Gastroesophageal sphincter (tissue), 3 donors: ENCODE data around the gene SDC1.

Source experiments
- CTCF ChIP-seq, 4 experiments: fragments of 200-600 bp in 2 of 4; fragments of 450-650 bp in 2 of 4; sonication (generic) in 1 of 4; IDR thresholded peaks; one replicate each; pipeline ENCODE4 v1.5.1; 2017 to 2019; ENCODE audit warnings: antibody characterized with exemption in 4 of 4, mild to moderate bottlenecking in 2 of 4, moderate library complexity in 2 of 4
- EP300 ChIP-seq: sonication (generic); formaldehyde crosslinking; IDR thresholded peaks from one replicate; pipeline ENCODE4 v1.6.1; 2017; ENCODE audit warnings: antibody characterized with exemption, mild to moderate bottlenecking
- POLR2A ChIP-seq, 2 donors: fragments of 450-650 bp; IDR thresholded peaks; one replicate each; pipeline ENCODE4 v1.6.1; 2017; ENCODE audit warnings: antibody characterized with exemption in 2 of 2, mild to moderate bottlenecking in 2 of 2, moderate library complexity in 1 of 2
- POLR2AphosphoS5 ChIP-seq: sonication (generic); formaldehyde crosslinking; IDR thresholded peaks from one replicate; pipeline ENCODE4 v1.6.1; 2017; ENCODE audit warnings: antibody characterized with exemption

DNA sequence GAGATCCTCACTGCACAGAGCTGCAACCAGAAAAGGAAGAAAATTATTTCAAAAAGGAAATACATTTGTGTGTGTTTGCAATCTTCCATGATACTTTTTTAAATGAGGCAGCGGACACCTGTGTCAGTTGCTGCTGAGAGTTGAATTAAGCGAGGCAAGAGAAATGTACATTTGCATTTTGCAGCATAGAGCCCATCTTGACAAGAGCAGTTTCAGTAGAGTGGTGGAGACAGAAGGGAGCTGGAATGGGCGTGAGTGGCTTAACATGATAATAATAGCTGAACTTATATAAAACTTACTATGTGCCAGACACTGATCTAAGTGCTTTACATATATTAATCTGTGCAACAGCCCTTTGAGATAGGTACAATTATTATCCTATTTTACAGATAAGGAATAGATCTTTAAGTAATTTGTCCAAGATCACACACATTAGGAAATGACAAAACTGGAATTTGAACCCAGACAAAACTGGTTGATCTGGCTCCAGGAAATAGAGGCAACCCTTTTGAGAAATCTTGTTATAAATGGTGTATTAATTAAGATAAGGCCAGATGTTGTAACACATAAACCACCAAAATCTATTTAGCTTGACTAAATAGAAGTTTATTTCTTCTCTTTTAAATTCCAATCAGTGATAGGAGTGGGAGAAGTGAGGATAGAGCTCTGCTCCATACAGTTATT lies 68.7 kb downstream of the SDC1 start:
- TF ChIP-seq POLR2A (IDR thresholded peaks at IDR 0.05) (no peak), CTCF (IDR thresholded peaks at IDR 0.05) (no peak), POLR2AphosphoS5 (no peak), EP300 (no peak)
